ENCODE measurements around the gene SHROOM1. TPM values are rescaled to one million over a fixed set of nuclear protein-coding genes. Genes with fewer than 3 reads are reported as not detected.

The SHROOM1 gene
- polyA plus RNA-seq, 1 donor from 2014 or later: 1.8 TPM

- Histone ChIP-seq H3K4me3 (ENCODE audit: low read length) (no peak overlapping the region), H3K36me3 (ENCODE audit: insufficient read depth, low read length) (no peaks in the 10 kb centered on the region), H3F3A (ENCODE audit: insufficient read depth, low read length, poor library complexity, severe bottlenecking) (no peaks in the 10 kb centered on the region), H3K27ac (ENCODE audit: low read length) (no peak overlapping the region), H3K9ac (ENCODE audit: low read length) (no peak overlapping the region), H3K9me2 (ENCODE audit: insufficient read depth, low read length) (no peaks in the 10 kb centered on the region), H3K9me3 (ENCODE audit: low read length) (no peaks in the 10 kb centered on the region), H4K20me1 (ENCODE audit: insufficient read depth) (no peaks in the 10 kb centered on the region), H3K27me3 (ENCODE audit: insufficient read depth, low read depth, low read length) (peaks cover 85% of the 10 kb centered on the region), H3K79me2 (replicated peaks; ENCODE audit: insufficient read depth, low read length) (no peaks in the 10 kb centered on the region), H3K4me2 (ENCODE audit: low read length) (no peak overlapping the region), H2AFZ (ENCODE audit: low read depth, low read length) (no peak overlapping the region)
- TF ChIP-seq TAF1 (IDR thresholded peaks at IDR 0.05; ENCODE audit: low read depth) (no peak), POLR2AphosphoS5 (IDR thresholded peaks at IDR 0.05) (no peak), CTCF (IDR thresholded peaks at IDR 0.05; ENCODE audit: poor library complexity, severe bottlenecking) (no peak), RAD21 (conservative IDR thresholded peaks at IDR 0.05) (no peak), SMC3 (conservative IDR thresholded peaks at IDR 0.05; ENCODE audit: poor library complexity) (no peak), MXI1 (conservative IDR thresholded peaks at IDR 0.05; ENCODE audit: poor library complexity, severe bottlenecking) (no peak), REST (IDR thresholded peaks at IDR 0.05; ENCODE audit: borderline replicate concordance) (no peak), EZH2 (IDR thresholded peaks at IDR 0.05; ENCODE audit: borderline replicate concordance, insufficient read depth, low read length, poor library complexity, severe bottlenecking) (no peak), EP300 (conservative IDR thresholded peaks at IDR 0.05; ENCODE audit: poor library complexity, severe bottlenecking) (no peak)
Observed at GRCh38 chr5:132826424-132827082, 3.9 kb downstream of the SHROOM1 start.

GRCh38 chr5:132825834-132826391 lies 4.5 kb downstream of the SHROOM1 start:
- Histone ChIP-seq H3K79me2 (replicated peaks; ENCODE audit: insufficient read depth, low read length) (no peaks in the 10 kb centered on the region), H3K4me2 (ENCODE audit: low read length) (no peak overlapping the region), H3K9ac (ENCODE audit: low read length) (no peak overlapping the region), H3K27me3 (ENCODE audit: insufficient read depth, low read depth, low read length) (peaks cover 78% of the 10 kb centered on the region), H3K9me3 (ENCODE audit: low read length) (no peaks in the 10 kb centered on the region), H2AFZ (ENCODE audit: low read depth, low read length) (no peak overlapping the region), H3K36me3 (ENCODE audit: insufficient read depth, low read length) (no peaks in the 10 kb centered on the region), H3K27ac (ENCODE audit: low read length) (no peak overlapping the region), H3K9me2 (ENCODE audit: insufficient read depth, low read length) (no peaks in the 10 kb centered on the region), H3K4me3 (ENCODE audit: low read length) (no peak overlapping the region), H4K20me1 (ENCODE audit: insufficient read depth) (no peaks in the 10 kb centered on the region), H3F3A (ENCODE audit: insufficient read depth, low read length, poor library complexity, severe bottlenecking) (no peaks in the 10 kb centered on the region)
- no peak for TF ChIP-seq MXI1 (conservative IDR thresholded peaks at IDR 0.05; ENCODE audit: poor library complexity, severe bottlenecking)
